Psoas muscle (tissue), 8 donors: Measurements from ENCODE around the gene SCNN1B. TPM values are rescaled to one million over a fixed set of nuclear protein-coding genes. Genes with fewer than 3 reads are reported as not detected.

Experiments
- ATAC-seq, 4 donors: fragments of 200-7000 bp; cut with Tn5 transposase; one replicate each; pipeline ENCODE4 v1.9.1; 2020; ENCODE audit warnings: moderate library complexity in 3 of 4, mild to moderate bottlenecking in 2 of 4
- DNase-seq, 2 donors: peaks; one replicate each; pipeline ENCODE4 v3.0.0-alpha.2; 2020
- H3K27ac ChIP-seq: fragments of 200-600 bp; one replicate; pipeline ENCODE4 v1.8.0; 2022
- H3K27me3 ChIP-seq, 3 donors: fragments of 200-600 bp in 1 of 3; one replicate each; pipeline versions ENCODE4 v1.6.1 to v1.8.0; 2013 to 2022; ENCODE audit warnings: low read length in 2 of 3, mild to moderate bottlenecking in 2 of 3, moderate library complexity in 1 of 3; ENCODE audit not compliant: insufficient read depth in 3 of 3
- H3K36me3 ChIP-seq, 2 donors: fragments of 200-600 bp in 1 of 2; one replicate each; pipeline versions ENCODE4 v1.6.1 to v1.8.0; 2013 to 2022; ENCODE audit warnings: low read depth in 1 of 2, mild to moderate bottlenecking in 1 of 2, moderate library complexity in 1 of 2; ENCODE audit not compliant: insufficient read depth in 1 of 2
- H3K4me1 ChIP-seq: fragments of 200-600 bp; one replicate; pipeline ENCODE4 v1.8.0; 2022
- H3K4me3 ChIP-seq: fragments of 200-600 bp; one replicate; pipeline ENCODE4 v1.8.0; 2022; ENCODE audit warnings: mild to moderate bottlenecking
- H3K9me3 ChIP-seq: fragments of 200-600 bp; one replicate; pipeline ENCODE4 v1.8.0; 2022
- CTCF ChIP-seq: fragments of 200-600 bp; IDR thresholded peaks from one replicate; pipeline ENCODE4 v1.8.0; 2022; ENCODE audit warnings: antibody characterized with exemption
- WGBS, 3 donors: extraction: QIAGEN DNeasy Blood & Tissue Kit; methylation state at CpG; one replicate each; pipeline versions ENCODE4 v1.1.6 to v1.1.7; 2013; 5-methylcytosine and 5-hydroxymethylcytosine counted together
- intact Hi-C, 2 donors: fragments of 100-400 bp; cut with DNase I; formaldehyde crosslinking; loops; one replicate each; pipeline versions ENCODE4 v1.11.0 to v1.14.2; 2022
- polyA plus RNA-seq, 3 donors: library from polyadenylated mRNA; stranded (reverse); fragments of 200-250 nt; gene quantifications; one replicate each; pipeline ENCODE4 v1.2.3, GENCODE V29; 2013
- total RNA-seq, 4 donors: library from RNA; stranded (reverse); fragmentation: NEBNext Ultra II Directional in 2 of 4; extraction: Animal tissue kit (Norgen Biotek cat#: 25700) in 2 of 4; gene quantifications; one replicate each; pipeline versions ENCODE4 v1.2.1 to v1.2.4, GENCODE V29; 2021 to 2023
- donor health status: healthy with polysubstance abuse.
- donor health status: DM: no; HTN: no; CAD: no; lungs with moderate emphysema.
- donor health status: Bipolar disorder and iron deficiency.
- donor health status: healthy.
- donor health status: DM: yes; HTN: yes; CAD: no.
- donor health status: DM: no; HTN: no; CAD: no.
- donor health status: DM: no; HTN: no; CAD: no.
- donor health status: DM: yes; HTN: yes; CAD: no.

SCNN1B gene
- total and polyA plus RNA-seq, 7 donors: 0.10 to 0.76 (median 0.51) TPM

DNA sequence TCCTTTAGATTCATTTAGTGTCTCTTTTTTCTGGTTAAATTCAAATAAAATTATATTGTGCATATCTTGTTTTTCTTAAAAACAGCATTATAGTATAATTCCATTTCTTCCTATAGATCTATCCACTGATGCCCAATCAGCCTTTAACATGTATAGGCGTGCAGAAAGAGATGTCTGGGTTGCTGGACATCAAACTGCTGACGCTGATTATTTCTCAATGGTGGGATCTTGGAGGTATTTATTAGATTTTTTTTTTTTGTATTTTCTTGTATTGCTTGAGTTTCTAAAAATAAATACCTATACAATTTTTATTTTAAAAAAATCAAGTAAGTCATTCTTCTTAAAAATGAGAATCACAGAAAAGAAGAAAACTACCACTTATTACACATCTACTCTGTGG is 100.0 kb downstream of the SCNN1B start:
- Histone ChIP-seq H3K27ac (no peak overlapping the region), H3K27me3 (no peaks in the 10 kb centered on the region), H3K9me3 (no peaks in the 10 kb centered on the region), H3K4me1 (peaks cover 22% of the 10 kb centered on the region), H3K4me3 (no peak overlapping the region), H3K36me3 (peaks cover 5 to 75% of the 10 kb centered on the region in 2 donors)
- 93 to 100% (median 97%) methylated on average over 2 of the region's 2 CpGs for WGBS, 3 donors
- intact Hi-C loops: no loop called here
- no peak for ATAC-seq
- no peak for DNase-seq
- TF ChIP-seq CTCF: no peak

GRCh38 chr16:23403547-23403946 is 101.4 kb downstream of the SCNN1B start:
- DNase-seq (no peak), ATAC-seq (no peak)
- no peak for TF ChIP-seq CTCF
- Histone ChIP-seq H3K27me3 (no peaks in the 10 kb centered on the region), H3K4me1 (peaks cover 12% of the 10 kb centered on the region), H3K4me3 (no peak overlapping the region), H3K27ac (no peak overlapping the region), H3K36me3 (peaks cover 7 to 71% of the 10 kb centered on the region in 2 donors), H3K9me3 (no peaks in the 10 kb centered on the region)
- intact Hi-C loops: no loop called here
- WGBS, 3 donors: 51 to 77% (median 61%) methylated on average over 11 of the region's 11 CpGs

DNA sequence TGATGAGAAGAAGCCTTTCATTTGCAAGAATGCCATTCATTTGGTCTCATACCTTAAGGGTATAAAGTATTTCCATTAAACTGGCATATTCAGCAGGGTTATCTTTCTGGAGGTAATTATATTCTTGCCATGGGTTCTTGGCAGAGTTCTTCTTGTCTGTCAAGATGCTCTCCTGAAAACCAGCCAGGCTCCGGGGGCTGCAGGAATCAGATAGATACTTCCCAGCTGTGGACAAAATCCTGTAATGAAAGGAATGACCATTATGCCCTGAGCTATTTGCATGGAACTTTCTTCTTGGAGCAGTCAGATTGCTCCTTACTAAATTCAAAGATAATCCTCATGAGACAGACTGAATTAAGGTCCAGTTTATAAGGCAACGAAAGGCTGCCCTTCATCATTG is 103.9 kb downstream of the SCNN1B start:
- no peak overlapping the region for H3K4me3 ChIP-seq
- no peaks in the 10 kb centered on the region for H3K9me3 ChIP-seq
- DNase-seq (no peak), ATAC-seq (no peak)
- 61 to 78% (median 71%) methylated on average over 2 of the region's 2 CpGs for WGBS, 3 donors
- no peaks in the 10 kb centered on the region for H3K4me1 ChIP-seq
- intact Hi-C loops: no loop called here
- H3K36me3 ChIP-seq: peaks cover 7 to 77% of the 10 kb centered on the region in 2 donors
- no peaks in the 10 kb centered on the region for H3K27me3 ChIP-seq
- no peak for TF ChIP-seq CTCF
- H3K27ac ChIP-seq: no peak overlapping the region

GRCh38 chr16:23406546-23407240 is 104.6 kb downstream of the SCNN1B start:
- DNase-seq (no peak), ATAC-seq (no peak)
- intact Hi-C loops: no loop called here
- H3K27ac ChIP-seq: no peak overlapping the region
- H3K9me3 ChIP-seq: no peaks in the 10 kb centered on the region
- no peak overlapping the region for H3K4me3 ChIP-seq
- 90 to 94% (median 92%) methylated on average over 6 of the region's 6 CpGs for WGBS, 3 donors
- peaks cover 7 to 77% of the 10 kb centered on the region in 2 donors for H3K36me3 ChIP-seq
- no peak for TF ChIP-seq CTCF
- no peaks in the 10 kb centered on the region for H3K4me1 ChIP-seq
- H3K27me3 ChIP-seq: no peaks in the 10 kb centered on the region
